ENCODE data around the gene ITIH5.

The ITIH5 gene

DNA sequence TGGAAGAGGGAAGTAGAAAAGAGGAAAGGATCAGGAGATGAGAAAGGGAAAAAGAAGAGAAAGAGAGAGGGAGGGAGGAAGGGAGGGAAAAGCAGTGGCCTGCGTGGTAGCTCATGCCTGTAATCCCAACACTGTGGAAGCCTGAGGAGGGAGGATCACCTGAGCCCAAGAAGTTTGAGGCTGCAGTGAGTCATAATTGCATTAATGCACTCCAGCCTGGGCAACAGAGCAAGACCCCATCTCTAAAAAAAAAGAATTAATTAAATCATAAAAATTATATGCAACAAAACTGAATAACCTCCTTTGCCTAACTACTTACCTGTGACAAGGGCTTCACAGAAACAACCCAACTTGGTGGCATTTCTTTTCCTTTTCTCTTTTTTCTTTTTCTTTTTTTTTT lies 148.1 kb downstream of the ITIH5 start:
- no peak for DNase-seq (ENCODE audit: low read depth)

DNA sequence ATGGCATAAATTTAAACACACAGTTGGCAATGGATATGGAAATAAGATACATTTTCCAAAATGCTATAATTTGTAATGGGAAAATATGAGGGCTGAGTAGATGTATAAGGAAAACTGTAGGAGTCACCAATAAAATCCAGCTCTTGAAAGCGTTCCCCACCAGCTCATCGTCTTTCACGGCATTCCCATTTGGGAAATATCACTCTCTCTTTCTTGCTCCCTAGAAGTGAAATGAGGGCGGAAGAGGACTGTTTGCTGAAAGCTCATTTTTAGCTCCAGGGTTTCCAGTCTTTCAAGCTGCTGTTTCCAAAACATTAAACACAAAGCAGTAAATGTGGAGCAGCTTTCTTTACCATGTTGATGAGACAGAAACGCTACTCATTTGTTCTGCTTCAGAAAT lies 151.3 kb downstream of the ITIH5 start:
- no peak for DNase-seq (ENCODE audit: low read depth)

DNA sequence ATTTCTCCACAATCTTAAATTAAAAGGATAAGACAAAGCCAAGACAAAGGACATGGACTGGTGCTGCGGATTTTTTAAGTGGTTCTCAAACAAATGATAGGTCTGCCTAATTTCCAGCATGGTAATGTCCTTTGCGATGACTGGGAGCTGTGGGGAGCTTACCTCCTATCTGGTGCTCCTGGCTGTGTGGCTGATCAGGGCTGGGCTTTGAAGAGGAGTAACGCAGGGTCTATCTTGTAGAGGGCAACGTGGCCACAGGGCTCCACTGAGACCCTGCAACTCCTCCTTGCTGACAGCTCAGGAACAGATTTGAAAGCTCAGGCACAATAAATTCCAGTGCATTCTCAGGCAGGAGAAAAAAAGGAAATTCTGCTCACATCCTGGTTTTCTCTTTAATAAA lies 152.8 kb downstream of the ITIH5 start:
- no peak for DNase-seq (ENCODE audit: low read depth)

DNA sequence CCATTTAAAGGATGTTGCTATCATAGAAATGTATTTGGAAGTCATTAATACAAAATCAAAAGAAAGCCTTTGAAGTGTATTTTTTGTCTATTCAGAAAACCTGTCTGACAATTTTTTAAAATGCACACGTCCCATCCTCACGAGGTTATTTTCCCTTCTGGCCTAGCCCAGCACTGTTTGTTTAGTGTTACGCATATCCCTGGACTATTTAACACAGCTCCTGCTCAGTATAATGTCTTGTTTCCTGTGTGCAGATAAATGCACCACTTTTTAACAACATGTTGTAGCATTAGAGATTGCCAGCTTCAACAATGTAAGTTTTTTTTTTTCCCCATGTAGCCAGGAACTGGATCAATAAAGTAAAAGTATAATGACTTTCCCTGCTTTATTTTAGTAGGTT lies 153.3 kb downstream of the ITIH5 start:
- DNase-seq (ENCODE audit: low read depth): no peak

DNA sequence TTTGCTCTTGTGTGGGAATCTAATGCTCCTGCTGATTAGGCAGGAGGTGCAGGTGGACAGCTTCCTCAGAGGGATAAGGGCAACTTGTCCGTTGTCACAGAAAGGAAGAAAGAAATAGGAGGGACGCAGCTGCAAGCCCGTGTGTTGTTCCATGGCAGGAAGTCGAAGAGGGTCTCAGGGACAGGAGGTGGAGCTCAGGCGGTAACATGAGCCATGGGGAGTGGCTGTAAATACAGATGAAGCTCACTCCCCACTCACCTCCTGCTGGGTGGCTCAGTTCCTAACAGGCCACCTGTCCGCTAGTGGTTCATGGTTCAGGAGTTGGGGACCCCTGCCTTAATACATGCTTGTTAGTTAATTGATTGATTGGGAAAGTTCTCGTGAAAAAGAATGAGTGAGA lies 154.3 kb downstream of the ITIH5 start:
- no peak for DNase-seq (ENCODE audit: low read depth)

DNA sequence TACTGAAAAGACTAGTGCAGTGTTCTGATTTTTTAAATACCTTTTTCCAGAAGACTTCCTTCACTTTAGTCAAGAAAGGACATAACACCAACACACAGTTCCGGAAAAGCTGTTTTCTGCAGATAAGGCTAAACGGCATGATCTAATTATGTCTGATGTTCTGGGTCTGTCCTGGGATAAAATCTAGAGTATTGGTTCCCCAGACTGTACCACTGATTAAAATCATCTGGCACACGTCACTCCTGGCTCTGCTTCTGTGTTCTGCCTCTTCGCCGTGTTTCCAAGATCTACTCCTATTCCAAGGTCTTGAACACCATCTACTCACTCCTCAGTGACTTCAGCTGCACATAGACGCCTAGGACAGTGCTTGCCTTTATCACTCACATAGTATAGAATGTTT lies 155.2 kb downstream of the ITIH5 start:
- no peak for DNase-seq (ENCODE audit: low read depth)
